COLO829 (cell line): Measurements from ENCODE around the gene ZNF236.
"Not testable (repeated sequence)": the region's sequence is repeated elsewhere in the genome, so short reads cannot be mapped to it uniquely, and the experiment has no call there.

Source experiments
- DNase-seq: peaks from one replicate; pipeline ENCODE4 v3.0.0; 2012; ENCODE audit warnings: low spot score

ZNF236 gene

GRCh38 chr18:76988827-76989646 lies 166.7 kb downstream of the ZNF236 start:
- DNase-seq: no peak

- DNase-seq: no peak
These were observed 167.4 kb downstream of the ZNF236 start for GRCh38 chr18:76989647-76990190.

DNA sequence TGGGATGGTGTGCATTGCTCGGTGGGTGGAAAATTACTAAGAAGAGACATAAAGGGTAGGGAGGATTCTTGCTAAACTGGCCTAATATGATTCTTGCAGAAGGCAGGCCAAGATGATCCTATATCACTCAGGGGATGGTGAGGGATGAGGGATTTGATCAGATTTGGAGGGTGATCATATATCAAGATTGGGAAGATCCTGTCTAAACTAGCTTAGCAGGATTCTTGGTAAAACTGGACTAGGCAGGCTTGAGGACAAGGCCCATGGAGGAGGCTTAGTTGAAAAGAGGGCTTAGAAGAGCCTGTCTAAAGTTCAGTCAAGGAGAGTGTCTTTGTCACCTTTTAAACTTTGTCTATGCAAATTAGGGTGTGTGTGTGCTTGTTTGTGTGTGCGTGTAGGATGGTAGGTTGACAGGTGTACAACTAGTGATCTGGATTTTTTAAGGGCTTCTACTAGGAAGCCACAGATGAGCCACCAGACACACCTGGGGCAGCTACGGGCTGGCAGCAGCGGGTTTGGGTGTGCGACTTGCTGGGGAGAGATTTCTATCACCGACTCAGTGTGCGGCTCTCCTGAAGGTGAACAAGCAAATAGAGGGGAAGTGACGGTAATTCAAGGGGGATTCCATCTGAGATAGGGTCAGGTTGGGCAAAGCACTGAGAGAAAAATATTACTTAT lies 168.1 kb downstream of the ZNF236 start:
- not testable (repeated sequence) for DNase-seq

GRCh38 chr18:76991021-76991688 lies 168.8 kb downstream of the ZNF236 start:
- no peak for DNase-seq

GRCh38 chr18:76992226-76993084 lies 170.1 kb downstream of the ZNF236 start:
- no peak for DNase-seq

DNA sequence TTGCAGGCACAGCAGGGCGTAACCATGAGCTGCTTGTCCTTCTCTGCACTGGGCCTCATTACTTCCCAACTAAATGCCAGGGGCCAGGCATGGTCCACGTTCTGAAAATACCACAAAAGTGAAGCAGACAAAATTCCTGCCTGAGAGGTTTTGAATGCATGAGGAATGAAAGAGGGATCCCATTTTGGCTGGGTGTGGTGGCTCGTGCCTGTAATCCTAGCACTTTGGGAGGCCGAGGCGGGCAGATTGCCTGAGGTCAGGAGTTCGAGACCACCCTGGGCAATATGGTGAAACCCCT lies 170.7 kb downstream of the ZNF236 start:
- no peak for DNase-seq

DNA sequence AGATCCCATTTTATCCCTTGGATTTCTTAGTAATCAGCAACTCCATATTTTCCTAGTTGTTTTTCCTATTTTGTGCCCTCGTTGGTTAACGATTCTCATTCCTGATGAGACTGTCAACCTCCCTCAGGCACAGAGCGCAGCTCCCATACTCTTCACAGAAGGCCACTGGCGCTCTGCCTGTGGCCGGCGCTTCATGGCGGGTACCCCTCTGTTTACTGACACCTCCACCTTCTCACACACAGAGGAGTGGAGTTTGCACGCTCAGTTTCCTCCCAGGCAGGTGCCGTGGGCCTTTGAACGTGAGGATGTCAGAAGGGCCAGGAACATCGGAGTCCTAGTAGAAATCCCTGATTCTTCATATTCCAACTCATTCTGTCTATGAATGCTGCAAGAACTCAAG lies 171.2 kb downstream of the ZNF236 start:
- DNase-seq: no peak

DNA sequence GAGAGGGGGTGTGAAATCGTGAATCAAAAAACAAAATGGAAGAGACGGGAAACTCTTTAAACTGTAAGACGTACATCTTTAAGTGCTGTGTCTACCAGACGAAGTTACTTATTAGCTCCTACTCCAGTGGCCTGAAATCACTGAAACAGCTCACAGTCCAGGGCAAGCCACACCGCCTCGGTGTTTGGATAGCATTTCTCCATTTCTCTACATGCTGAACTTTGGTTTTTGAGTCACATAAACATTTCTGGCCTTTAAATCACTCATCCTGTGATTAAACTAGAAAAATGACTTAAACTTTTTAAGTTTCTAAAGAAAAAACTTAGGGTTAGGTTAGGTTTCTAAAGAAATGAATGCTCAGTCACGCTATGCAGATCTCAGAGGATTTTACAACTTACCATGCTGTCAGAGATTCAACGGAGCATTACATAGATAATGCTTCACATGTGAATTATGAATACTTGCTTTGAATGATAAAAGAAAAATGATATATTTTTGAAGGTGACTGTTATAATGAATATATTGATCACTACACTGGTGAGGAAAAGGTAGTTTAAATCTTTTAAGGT lies 171.8 kb downstream of the ZNF236 start:
- DNase-seq: no peak

DNA sequence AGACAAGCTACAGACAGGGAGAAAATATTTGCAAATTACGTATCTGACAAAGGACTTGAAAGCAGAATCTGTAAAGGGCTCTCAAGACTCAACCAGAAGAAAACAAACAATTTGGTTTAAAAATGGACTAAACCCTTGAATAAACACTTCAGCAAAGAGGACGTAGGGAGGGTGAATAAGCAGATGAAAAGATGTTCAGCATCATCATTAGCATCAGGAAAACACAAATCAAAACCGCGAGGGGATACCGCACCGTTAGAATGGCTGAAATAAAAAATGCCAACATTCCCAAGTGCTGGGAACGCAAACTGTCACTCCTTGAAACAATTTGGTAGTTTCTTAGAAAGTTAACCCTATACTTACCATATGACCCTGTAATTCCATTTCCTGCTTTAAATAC lies 173.5 kb downstream of the ZNF236 start:
- no peak for DNase-seq

DNA sequence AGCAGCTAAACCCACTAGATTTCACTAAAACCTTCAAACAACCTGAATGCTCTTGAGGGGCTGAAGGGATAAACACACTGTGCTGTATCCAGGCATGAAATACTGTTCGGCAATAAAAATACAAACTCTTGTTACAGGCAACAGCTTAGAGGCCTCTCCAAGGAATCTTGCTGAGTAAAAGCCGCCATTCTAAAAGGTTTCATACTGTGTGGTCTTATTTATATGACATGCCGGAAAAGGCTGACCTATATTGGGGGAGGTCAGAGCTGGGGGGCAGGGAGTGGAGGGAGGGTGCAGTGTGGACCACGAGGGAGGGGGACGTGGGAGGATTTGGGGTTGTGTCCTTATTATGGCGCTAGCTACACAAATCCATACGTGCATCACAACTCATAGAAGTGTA lies 174.1 kb downstream of the ZNF236 start:
- no peak for DNase-seq

GRCh38 chr18:76997951-76998808 lies 175.8 kb downstream of the ZNF236 start:
- DNase-seq: no peak

DNA sequence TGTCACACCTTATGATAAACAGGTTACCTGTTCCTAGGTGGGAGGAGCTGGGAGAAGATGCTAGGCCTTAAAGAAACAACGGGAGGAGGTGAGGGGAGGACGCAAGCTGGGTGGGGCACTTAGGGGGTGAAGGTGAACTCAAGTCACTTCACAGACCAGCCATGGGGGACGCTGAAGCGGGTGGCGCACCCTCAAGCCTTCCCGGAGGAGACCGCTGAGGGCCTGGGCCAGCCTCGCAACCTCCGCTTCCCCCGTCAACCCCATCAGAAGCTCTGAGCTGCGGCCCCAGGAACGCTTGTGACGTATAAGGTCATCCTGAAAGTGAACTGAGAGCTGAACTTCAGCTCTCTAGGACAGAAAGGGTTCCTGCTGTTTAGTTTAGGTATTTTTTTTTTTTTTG lies 176.7 kb downstream of the ZNF236 start:
- no peak for DNase-seq

GRCh38 chr18:77000527-77000926 lies 178.2 kb downstream of the ZNF236 start:
- peak; percentile 54 for DNase-seq

DNA sequence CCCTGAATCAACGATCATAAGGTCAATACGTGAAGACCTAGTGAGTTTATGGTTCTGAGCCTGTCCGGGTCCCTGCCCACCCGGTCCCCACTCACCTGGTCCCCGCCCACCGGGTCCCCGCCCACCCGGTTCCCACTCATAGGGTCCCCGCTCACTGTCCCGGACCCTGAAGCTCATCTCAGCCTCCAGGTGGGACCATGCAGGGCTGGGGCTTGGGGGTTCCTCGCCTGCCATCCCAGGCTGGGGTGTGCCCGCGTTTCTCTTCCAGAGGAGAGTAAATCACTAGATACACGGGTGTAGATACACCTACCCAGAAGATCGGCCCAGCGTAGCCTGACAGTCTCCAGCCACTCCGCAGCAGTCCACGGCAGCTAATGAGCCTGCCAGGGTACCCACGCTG lies 178.7 kb downstream of the ZNF236 start:
- DNase-seq: no peak

GRCh38 chr18:77001979-77002378 lies 179.6 kb downstream of the ZNF236 start:
- DNase-seq: no peak

GRCh38 chr18:77002496-77002895 lies 180.1 kb downstream of the ZNF236 start:
- no peak for DNase-seq

DNA sequence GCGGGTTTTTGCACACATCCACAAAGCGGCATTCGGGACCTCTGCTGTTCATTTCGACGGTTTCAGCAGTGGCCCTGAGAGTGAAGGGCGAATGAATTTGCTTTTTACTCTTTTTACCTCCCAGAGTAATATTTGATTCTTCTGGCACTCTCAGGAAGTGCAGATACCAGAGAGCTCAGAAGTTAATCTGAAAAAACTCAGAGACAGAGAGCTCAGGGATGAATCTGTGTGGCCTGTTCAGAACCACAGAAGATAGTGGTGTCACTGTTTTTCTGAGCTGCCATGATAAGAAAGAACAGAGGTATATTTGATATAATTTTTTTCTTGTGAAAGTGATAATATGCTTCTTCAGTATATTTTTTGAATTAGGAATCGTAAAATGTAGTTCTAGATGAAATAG lies 181.0 kb downstream of the ZNF236 start:
- no peak for DNase-seq

- no peak for DNase-seq
These were observed 182.4 kb downstream of the ZNF236 start for GRCh38 chr18:77004555-77005380.

DNA sequence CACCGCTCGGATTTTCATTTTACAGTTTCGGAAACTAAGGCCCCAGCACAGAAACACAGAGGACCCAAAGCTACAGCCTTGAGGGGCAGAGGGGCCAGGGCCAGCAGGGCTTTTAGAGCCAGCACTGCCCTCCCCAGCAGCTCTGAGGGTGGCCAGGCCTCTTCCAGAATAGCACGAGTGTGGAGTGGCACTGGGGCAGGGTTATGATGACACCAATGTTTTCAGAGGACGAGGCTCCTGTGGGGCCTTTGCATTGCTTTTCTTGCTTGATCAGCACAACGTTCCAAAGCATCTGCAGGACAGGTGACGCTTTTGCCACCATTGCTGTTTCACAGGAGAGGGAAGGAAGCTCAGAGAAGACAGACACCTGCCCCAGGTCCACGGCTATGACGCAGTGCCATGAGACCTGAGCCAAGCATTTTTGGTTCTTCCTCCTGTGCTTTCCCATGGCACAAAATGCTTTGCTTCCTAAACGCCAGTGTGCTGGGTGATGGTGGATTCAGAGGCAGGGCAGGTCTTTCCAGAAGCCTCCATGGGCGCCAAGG lies 183.4 kb downstream of the ZNF236 start:
- no peak for DNase-seq
